ACHN (cell line): ENCODE results near the gene ROR2.
"Not testable (repeated sequence)": the region's sequence is repeated elsewhere in the genome, so short reads cannot be mapped to it uniquely, and the experiment has no call there.

Source experiments
- DNase-seq: peaks from one replicate; pipeline ENCODE4 v3.0.0-alpha.2; 2015
- in situ Hi-C: cut with HindIII; loops from 2 replicates; pipeline ENCODE4 v1.10.0; 2017; ENCODE audit warnings: low sequenced_read_pairs, low pct_ligation_motif_present, low pct_unique_long_range_greater_than_20kb

The ROR2 gene

DNA sequence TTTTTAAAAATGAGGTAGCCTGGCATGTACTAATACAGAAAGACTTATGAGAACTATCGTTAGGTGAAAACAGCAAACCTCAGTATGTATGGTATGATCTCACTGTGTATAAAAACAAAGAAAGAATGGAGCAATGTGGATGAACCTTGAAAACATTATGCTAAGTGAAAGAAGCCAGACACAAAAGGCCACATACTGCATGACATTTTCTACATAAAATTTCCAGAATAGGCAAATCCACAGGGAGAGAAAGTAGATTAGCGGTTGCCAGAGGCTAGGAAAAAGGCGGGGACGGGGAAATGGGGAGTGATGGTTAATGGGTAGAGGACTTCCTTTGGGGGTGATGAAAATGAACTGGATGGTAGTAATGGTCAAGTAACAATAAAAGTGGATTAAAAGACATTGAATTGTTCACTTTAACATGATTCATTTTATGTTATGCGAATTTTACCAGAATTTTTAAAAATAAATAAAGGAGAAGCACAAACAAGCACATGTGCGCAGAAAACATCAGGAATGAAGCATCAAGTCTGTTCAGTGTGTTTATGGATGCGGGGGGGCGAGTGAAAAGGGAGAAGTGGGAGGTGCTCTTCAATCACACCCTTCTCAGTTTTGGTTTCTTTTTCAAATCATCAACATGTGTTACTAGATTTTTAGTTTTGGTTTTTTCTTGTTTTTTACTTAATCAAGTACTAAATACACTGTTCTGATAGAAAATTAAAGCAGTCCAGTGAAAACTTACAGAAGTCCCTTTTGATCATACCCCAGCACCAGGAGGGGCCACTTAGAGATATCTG lies 16.3 kb downstream of the ROR2 start:
- no peak for DNase-seq
- in situ Hi-C loops = no loop called here

DNA sequence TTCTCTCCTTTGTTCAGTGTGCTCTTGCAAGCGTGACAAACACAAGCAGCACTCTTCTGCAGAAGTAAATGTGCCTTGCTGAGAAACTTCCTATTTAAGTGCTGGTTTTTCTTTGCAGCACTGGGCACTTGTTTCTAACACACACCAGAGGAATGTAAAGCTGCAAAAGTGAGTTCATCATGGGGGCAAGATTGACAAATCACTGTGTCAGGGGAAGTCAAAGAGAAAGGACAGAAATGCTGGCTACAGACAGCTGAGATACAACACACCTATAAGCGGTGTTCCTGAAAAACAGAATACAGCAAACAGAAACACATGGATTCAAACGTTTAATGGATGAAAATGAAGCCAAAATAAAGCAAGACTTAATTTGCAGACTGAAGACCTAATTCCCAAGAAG lies 19.6 kb downstream of the ROR2 start:
- DNase-seq = no peak
- in situ Hi-C loops = no loop called here

DNA sequence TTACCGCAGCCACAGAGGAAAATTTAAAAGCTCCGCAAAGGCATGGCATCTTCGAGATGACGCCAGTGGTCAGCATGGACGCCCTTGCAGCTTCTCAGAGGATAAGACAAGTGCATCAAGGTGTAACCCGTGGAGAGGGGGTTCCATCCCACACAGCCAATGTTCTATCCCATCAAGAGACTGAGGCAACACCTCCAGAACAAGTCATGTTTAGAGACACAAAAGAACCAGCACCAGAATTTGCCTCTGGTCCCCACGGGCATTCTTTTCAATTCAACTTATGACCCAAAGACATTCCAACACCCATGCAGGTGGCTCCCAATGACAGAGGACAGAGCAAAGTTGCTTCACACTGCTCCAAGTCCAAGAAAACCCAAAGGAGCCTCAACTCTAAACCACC lies 20.7 kb downstream of the ROR2 start:
- DNase-seq = no peak
- in situ Hi-C loops = no loop called here

DNA sequence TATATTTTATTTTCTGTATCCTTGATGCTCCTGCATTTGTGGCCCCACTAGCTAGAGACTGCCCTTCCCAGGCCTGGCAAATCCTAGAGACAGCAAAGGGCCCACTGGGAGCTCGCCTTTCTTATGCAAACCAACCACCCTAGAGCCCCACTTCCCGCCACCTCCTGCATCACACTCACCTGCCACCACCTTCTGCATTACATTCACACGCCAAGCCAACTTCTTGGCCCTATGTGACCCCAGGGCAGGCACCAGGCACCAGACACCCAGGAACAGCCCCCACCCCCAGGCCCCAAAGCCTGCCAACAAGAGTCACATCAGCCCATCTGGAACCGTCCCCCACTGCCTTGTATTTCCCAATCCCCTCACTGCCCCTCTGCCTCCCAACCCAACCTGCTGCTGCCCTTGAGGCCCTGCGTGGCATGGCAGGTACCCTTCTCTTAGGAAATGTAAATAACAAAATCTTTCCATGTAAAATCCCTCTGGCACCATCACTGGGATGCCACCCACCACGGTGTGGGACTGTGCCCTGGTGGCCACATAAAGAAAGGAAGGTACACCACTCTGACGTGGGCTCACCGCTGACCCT lies 22.0 kb downstream of the ROR2 start:
- in situ Hi-C loops = no loop called here

DNA sequence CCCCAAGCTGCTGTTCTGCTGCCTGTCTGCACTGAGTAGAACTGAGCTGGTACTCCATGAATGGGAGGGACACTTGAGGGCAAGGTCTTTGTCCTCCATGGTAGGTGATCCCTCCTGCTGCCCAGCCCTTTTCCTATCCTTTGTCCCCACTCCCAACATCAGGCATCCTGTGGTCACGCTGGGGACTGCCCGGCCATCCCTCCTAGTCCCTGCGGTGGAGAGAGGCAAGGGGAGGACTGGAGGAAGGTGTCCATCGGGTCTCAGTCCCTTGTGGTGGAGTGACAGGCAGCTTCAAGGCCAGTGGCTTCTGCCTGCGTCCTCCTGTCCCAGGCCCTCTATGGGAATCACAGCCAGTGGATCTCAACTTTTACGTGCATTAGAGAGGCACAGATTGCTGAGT lies 25.9 kb downstream of the ROR2 start:
- no peak for DNase-seq
- in situ Hi-C loops = no loop called here

More for the DNA sequence above, 22.0 kb downstream of the ROR2 start:
- no peak for DNase-seq

DNA sequence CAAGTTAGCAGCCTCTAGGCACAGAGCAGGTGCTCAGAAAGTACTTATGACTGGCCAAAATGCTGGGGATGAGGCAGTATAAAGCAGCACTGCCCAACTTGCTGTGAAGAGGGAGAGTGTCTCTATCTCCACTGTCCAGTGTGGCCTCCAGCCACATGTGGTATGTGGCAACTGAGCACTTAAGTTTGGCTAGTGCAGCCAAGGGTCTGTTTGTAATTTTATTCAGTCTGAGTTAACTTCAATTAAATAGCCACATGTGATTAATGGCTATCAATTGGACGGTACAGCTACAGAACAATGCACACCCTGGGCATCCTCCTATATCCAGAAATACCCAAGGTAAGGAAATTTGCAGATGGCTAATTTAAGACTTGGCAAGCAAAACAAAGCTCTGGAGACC lies 26.9 kb downstream of the ROR2 start:
- in situ Hi-C loops = no loop called here
- DNase-seq = no peak

DNA sequence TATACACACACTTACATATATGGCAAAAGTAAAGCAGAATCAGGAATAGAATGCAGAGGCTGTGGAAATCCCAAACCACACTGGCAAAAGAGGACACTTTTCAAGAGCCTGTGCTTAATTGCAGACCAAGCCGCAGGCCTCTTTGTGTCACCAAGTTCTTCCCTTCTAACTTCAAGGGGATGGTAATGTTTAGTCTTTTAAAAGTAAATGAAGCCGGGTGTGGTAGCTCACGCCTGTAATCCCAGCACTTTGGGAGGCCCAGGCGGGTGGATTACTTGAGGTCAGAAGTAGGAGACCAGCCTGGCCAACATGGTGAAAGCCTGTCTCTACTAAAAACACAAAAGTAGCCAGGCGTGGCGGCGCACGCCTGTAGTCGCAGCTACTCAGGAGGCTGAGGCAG lies 28.7 kb downstream of the ROR2 start:
- in situ Hi-C loops = no loop called here
- DNase-seq = no peak

DNA sequence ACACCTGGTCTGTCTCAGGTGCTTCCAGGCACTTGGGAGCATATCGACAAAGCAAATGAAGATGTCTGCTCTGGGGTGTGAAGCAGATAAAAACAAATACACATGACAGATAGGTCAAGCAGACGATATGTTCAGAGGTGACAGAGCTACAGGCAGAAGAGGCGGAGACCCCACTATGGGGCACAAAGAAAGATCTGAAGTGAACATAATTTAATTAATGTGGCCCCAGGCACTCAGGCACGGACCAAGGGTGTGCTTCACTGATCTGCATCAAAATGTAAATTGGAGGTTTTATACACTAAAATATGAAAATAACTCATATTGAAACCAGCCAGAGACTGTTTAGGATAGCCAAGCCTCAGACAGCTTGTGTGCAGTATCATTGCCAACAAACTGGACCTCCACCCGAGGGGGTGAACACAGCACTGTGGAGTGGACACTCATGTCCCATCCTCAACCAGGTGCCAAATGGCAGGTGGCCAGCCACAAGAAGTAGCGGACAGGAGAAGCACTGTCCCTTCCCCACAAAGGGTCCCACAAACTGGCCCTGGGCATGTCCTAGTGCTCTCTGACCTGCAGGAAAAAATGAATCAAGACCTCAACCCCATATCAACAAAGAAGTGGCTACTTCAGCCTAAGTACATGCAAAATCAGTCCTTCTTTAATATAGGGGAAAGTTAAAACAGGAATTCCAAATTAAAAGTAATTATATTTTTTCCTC lies 29.2 kb downstream of the ROR2 start:
- in situ Hi-C loops = no loop called here

DNA sequence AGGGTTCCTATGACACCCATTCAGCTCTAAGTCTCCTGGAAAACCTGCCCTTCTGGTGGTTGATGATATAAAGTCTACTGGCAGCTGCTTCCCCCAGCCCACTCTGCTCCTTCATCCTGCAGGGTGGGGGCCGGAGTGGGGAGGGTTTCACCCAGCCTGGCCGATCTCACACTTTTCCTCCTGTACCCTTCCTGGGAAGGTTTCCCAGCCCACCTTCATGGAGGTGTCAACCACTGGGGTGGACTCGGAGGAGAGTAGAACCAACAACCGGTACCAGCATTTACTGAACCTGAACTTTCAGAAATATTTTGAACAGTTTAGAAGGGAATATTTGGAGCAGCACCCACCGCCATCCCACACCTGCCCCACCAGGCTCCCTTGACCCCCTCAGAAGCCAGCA lies 30.4 kb downstream of the ROR2 start:
- DNase-seq = no peak
- in situ Hi-C loops = no loop called here

More for the DNA sequence above, 29.2 kb downstream of the ROR2 start:
- no peak for DNase-seq

DNA sequence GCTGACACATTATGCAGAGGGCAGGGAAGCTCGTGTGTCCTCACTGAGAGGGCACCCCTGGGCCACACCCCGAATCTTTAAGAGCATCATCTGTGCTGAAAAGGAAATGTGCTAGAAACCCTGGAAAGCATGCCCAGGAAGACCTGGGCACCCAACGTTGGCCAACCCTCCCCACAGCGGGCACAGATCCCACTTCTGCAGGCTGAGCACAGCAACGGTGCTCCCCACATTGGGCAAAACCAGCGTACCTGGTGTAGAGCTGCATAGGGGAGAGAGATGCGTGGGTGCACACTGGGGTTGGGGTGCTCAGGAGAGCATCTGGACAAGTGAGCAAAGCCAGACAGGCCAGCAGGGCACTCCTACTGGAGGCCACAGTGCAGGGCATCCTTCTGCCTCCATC lies 32.6 kb downstream of the ROR2 start:
- in situ Hi-C loops = no loop called here
- no peak for DNase-seq

DNA sequence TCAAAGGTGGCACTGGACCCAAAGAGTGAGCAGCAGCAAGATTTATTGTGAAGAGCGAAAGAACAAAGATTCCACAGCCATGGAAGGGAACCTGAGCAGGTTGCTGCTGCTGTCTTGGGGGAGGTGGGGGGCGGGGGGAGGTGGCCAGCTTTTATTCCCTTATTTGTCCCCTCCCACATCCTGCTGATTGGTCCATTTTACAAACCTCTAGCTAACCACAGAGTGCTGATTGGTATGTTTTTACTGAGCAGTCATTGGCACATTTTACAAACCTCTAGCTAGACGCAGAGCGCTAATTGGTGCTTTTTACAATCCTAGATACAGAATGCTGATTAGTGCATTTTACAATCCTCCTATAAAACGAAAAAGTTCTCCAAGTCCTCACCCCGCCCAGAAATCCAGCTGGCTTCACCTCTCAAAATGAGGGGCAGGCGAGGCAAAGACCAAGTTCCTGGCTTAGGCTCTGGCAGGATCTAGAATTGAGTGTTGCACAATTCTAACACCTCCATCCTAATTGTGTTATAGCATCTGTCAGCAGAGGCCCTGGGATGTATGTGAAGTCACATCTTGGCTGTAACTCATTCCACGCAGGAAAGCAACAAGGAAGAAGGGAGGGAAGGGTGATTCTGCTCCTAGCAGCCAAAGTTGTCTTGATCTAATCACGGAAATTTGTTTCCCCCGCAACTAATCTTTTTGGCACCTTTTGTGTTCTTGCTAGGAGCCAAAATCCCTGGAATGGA lies 34.3 kb downstream of the ROR2 start:
- in situ Hi-C loops = no loop called here

DNA sequence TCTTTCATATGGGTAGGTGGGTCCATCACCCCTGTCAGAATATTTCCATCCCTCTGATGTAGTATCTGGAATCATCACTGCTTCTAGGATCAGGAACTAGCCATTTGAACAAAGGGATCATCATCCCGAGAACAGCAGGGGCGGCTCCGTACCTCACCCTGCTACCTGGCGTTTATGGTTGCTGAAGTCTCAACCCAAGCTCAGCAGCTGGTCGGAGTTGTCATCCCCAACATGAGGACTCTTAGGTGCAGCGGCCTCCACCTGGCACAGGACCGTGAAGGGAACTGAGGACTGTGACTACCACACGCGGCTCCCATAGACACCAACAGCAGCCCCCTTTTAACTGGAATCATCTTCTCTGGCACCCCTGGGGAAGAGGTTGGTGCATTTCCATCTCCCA lies 35.1 kb downstream of the ROR2 start:
- DNase-seq = no peak
- in situ Hi-C loops = no loop called here

More for the DNA sequence above, 34.3 kb downstream of the ROR2 start:
- DNase-seq = no peak

DNA sequence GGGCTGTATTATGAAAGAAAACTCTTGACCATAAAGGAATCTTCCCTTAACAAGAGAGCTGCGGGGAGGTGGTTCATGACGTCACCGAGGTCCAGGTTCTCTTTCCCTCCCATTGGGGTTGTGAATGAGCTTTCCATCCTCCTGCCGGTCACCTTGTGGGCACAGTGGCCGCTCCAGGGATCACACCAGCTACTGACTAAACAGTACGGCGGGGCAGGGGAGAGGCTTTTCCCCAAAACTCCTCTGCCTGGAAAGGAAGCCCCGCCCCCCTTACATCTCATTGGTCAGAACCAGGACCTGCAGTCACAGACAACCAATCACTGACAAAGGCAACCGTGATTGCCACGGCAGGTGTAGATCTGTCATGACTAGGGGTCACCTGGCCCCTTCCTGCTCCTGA lies 35.6 kb downstream of the ROR2 start:
- no peak for DNase-seq
- in situ Hi-C loops = no loop called here

DNA sequence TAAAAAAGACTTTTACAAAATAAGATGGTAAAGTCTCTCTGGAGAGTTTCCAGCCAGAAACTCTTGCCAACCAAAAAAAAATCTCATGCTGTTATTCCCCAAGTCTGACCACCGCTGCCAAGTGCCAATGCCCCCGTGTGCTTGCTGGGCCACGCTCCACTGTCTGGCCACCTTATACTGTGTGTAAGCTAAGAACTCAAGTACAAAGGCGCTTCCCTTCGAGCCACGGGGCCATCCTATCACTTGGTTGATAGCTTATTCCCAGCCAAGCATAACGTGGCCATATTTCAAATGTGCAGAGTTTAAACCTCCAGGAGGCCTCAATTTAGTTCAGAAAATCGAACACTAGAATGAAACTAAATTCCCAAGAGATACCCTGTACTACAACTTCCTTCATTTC lies 36.0 kb downstream of the ROR2 start:
- no peak for DNase-seq
- in situ Hi-C loops = no loop called here

DNA sequence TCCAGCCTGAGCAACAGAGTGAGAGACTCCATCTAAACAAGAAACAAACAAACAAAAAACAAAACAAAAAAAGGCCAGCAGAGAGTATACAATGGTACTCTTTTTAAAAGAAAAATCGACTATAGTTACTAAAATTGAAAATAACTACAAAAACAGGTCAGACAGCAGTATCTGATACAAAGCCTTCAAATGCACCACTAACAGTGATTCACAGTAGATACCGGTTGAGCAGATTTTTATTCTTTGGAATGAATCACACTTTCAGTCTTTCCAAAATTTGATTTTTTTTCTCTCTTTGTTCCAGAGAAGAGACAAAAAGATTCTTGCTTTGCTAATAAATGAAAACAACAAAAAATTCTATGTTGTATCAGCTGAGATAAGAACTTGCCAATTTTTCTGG lies 36.9 kb downstream of the ROR2 start:
- in situ Hi-C loops = no loop called here
- DNase-seq = no peak

DNA sequence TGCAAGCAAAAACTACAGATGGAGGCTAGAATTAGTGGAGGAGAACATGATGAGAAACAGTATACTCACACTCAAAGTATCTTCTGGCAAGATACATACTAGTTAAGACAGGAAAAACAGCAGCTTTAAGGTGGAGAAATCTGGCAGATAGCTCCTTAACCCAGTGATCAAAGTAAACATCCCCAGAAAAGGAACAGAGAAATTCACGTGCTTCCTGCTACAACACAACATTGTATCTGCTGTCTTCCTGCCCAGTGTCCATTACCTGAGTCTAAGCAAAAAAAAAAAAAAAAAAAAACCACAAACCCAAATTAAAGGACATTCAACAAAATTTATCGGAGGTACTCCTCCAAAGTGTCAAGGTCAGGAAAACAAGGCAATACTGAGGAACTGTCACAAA lies 38.4 kb downstream of the ROR2 start:
- in situ Hi-C loops = no loop called here
- no peak for DNase-seq

DNA sequence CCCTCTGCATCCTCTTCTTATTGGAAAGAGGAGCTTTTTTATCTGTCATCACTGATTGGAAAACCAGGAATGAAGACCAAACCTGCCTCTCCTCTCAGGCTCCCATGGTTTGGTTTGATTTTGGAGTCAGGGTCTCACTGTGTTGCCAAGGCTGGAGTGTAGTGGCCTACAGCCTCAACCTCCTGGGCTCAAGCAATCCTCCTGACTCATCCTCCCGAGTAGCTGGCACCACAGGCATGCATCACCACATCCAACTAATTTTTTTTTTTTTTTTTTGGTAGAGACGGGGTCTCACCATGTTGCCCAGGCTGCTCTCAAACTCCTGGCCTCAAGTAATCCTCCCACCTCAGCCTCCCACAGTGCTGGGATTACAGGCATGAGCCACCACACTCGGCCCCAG lies 40.8 kb downstream of the ROR2 start:
- in situ Hi-C loops, DNase-seq: not testable (repeated sequence)

DNA sequence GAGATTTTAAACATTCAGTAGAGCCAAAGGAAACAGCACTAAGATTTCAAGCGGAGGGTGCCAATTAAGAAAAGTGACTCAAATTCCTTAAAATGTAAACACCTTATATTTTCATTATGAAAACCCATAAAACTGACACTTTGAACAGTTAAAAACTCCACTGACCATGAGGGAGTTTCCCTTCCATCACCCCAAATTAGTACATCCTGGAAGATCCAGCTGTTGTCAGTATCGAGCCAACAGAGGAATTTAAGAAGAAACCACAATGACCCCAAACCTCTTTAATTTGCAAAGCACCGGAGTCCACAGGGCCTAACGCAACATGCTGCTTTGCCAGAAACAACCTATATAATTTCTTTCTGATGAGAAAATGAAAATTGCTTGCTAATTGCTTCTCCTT lies 41.3 kb downstream of the ROR2 start:
- in situ Hi-C loops = no loop called here
- no peak for DNase-seq

DNA sequence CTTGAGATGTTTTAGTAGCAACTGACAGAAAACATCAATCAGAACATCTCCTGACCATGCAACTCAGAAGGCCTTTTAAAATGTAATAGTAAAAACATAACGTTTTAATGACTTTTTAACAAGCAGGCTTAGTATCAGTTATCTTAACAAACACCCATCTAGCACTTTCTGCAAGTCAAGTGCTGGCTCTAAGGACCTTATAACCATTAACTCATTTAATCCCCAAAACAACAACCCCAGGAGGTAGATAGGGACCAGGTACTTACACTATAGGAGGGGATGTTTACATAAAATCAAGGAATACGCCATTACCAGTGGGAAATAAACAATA lies 41.8 kb downstream of the ROR2 start:
- DNase-seq = no peak
- in situ Hi-C loops = no loop called here
